Astrocyte (in vitro differentiated cells and primary cell): ENCODE data around the gene IGSF23. TPM values are rescaled to one million over a fixed set of nuclear protein-coding genes. Genes with fewer than 3 reads are reported as not detected.
A peak's percentile ranks its signal among the peaks of the same experiment; 100 is the strongest.

Experiments
- DNase-seq: peaks from one replicate; pipeline ENCODE4 v3.0.0-alpha.2; 2010; ENCODE audit warnings: low read depth
- FAIRE-seq: peaks from 2 replicates; lab custom pipeline; 2011; peaks lifted over from hg19 to GRCh38; lab: Jason Lieb, UNC
- H2AFZ ChIP-seq: 2 replicates; pipeline ENCODE4 v1.6.0; 2012; ENCODE audit warnings: low read depth, low read length, inconsistent platforms
- H3K27ac ChIP-seq: 2 replicates; pipeline ENCODE4 v1.5.1; 2011; ENCODE audit warnings: low read depth, low read length, inconsistent platforms
- H3K27me3 ChIP-seq: 2 replicates; pipeline ENCODE4 v1.6.0; 2011; ENCODE audit warnings: low read length, inconsistent platforms; ENCODE audit not compliant: insufficient read depth
- H3K36me3 ChIP-seq: 2 replicates; pipeline ENCODE4 v1.5.1; 2011; ENCODE audit warnings: low read length, inconsistent platforms; ENCODE audit not compliant: insufficient read depth
- H3K4me1 ChIP-seq: 2 replicates; pipeline ENCODE4 v1.5.1; 2011; ENCODE audit warnings: low read length, inconsistent platforms; ENCODE audit not compliant: insufficient read depth
- H3K4me2 ChIP-seq: 2 replicates; pipeline ENCODE4 v1.6.0; 2012; ENCODE audit warnings: low read length, inconsistent platforms
- H3K4me3 ChIP-seq: 2 replicates; pipeline ENCODE4 v1.5.1; 2011; ENCODE audit warnings: low read depth, mild to moderate bottlenecking, low read length, inconsistent platforms; ENCODE audit not compliant: insufficient read depth
- H3K79me2 ChIP-seq: 2 replicates; pipeline ENCODE4 v1.6.0; 2012; ENCODE audit warnings: mild to moderate bottlenecking, low read length, inconsistent platforms; ENCODE audit not compliant: insufficient read depth
- H3K9ac ChIP-seq: 2 replicates; pipeline ENCODE4 v1.6.0; 2012; ENCODE audit warnings: mild to moderate bottlenecking, low read length, inconsistent platforms
- H3K9me3 ChIP-seq: 2 replicates; pipeline ENCODE4 v1.5.1; 2012; ENCODE audit warnings: low read depth, mild to moderate bottlenecking, low read length, inconsistent platforms; ENCODE audit not compliant: insufficient read depth
- H4K20me1 ChIP-seq: 2 replicates; pipeline ENCODE4 v1.6.0; 2012; ENCODE audit warnings: low read length, inconsistent platforms; ENCODE audit not compliant: insufficient read depth
- H3K27ac Mint-ChIP-seq: one replicate; pipeline ENCODE4 v1.8.0; 2021; ENCODE audit warnings: mild to moderate bottlenecking, mixed read lengths; ENCODE audit not compliant: unreplicated experiment
- H3K27me3 Mint-ChIP-seq: one replicate; pipeline ENCODE4 v1.8.0; 2021; ENCODE audit warnings: low read depth, mixed read lengths; ENCODE audit not compliant: unreplicated experiment
- H3K36me3 Mint-ChIP-seq: one replicate; pipeline ENCODE4 v1.8.0; 2021; ENCODE audit warnings: low read depth, mixed read lengths; ENCODE audit not compliant: unreplicated experiment
- H3K4me1 Mint-ChIP-seq: one replicate; pipeline ENCODE4 v1.8.0; 2021; ENCODE audit warnings: low read depth, mixed read lengths; ENCODE audit not compliant: unreplicated experiment
- H3K4me3 Mint-ChIP-seq: one replicate; pipeline ENCODE4 v1.8.0; 2021; ENCODE audit warnings: mild to moderate bottlenecking, moderate library complexity, mixed read lengths; ENCODE audit not compliant: unreplicated experiment
- H3K9me3 Mint-ChIP-seq: one replicate; pipeline ENCODE4 v1.8.0; 2021; ENCODE audit warnings: mild to moderate bottlenecking, mixed read lengths; ENCODE audit not compliant: unreplicated experiment
- EZH2 ChIP-seq: IDR thresholded peaks from 2 replicates; pipeline ENCODE4 v1.6.1; 2012; ENCODE audit warnings: mild to moderate bottlenecking, low read length, inconsistent platforms; ENCODE audit not compliant: insufficient read depth
- total RNA-seq: library from RNA; stranded (reverse); gene quantifications from 2 replicates; pipeline ENCODE4 v1.2.1, GENCODE V29; 2021
- TF ChIP-seq, protein P1 (sequence below): IDR thresholded peaks from 2 replicates; pipeline ENCODE4 v1.5.1; 2011; ENCODE audit warnings: low read depth, mild to moderate bottlenecking, inconsistent platforms, low read length, moderate library complexity; ENCODE audit not compliant: insufficient read depth

IGSF23 gene
- total RNA-seq, 1 donor from 2014 or later = not detected

DNA sequence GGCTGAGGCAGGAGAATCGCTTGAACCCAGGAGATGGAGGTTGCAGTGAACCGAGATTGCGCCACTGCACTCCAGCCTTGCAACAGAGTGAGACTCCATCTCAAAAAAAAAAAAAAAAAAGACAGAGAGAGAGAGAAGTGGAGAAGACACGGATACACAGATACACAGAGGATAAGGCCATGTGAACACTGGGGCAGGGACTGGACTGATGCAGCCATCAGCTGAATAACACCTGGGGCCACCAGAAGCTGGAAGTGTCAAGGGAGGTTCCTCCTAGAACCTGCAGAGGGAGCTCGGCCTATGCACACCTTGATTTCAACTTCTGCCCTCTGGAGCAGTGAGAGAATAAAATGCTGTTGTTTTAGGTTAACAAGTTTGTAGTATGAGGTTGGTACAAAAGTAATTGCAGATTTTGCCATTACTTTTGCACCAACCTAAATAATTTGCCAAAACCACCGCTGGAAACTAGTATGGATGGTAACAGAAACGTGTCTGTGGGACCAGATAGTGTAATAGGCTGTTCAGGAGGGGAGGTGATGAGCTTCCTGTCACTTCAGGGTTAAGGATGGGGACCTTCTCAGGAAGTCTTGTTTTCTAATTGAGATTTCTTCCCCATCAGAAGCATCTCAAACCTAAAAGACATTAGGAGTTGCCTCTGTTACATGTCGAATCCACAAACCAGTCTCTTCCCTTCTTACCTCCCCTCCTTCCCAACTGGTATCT lies 36.4 kb upstream of the IGSF23 start:
- H3K27me3 ChIP-seq = no peaks in the 10 kb centered on the region
- no peaks in the 10 kb centered on the region for H3K36me3 ChIP-seq
- peaks cover 15% of the 10 kb centered on the region for H3K27me3 Mint-ChIP-seq
- H3K4me3 ChIP-seq = no peak overlapping the region
- H3K27ac Mint-ChIP-seq = no peak overlapping the region
- H3K9me3 ChIP-seq = peaks cover 3% of the 10 kb centered on the region
- H3K4me3 Mint-ChIP-seq = no peak overlapping the region
- no peak overlapping the region for H2AFZ ChIP-seq
- TF ChIP-seq, protein P1, sequence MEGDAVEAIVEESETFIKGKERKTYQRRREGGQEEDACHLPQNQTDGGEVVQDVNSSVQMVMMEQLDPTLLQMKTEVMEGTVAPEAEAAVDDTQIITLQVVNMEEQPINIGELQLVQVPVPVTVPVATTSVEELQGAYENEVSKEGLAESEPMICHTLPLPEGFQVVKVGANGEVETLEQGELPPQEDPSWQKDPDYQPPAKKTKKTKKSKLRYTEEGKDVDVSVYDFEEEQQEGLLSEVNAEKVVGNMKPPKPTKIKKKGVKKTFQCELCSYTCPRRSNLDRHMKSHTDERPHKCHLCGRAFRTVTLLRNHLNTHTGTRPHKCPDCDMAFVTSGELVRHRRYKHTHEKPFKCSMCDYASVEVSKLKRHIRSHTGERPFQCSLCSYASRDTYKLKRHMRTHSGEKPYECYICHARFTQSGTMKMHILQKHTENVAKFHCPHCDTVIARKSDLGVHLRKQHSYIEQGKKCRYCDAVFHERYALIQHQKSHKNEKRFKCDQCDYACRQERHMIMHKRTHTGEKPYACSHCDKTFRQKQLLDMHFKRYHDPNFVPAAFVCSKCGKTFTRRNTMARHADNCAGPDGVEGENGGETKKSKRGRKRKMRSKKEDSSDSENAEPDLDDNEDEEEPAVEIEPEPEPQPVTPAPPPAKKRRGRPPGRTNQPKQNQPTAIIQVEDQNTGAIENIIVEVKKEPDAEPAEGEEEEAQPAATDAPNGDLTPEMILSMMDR = peak; percentile 50
- TF ChIP-seq EZH2 = no peak
- no peak overlapping the region for H3K9ac ChIP-seq
- H3K9me3 Mint-ChIP-seq = no peaks in the 10 kb centered on the region
- H3K79me2 ChIP-seq = no peaks in the 10 kb centered on the region
- H3K4me1 ChIP-seq = no peaks in the 10 kb centered on the region
- H3K4me1 Mint-ChIP-seq = no peaks in the 10 kb centered on the region
- H3K36me3 Mint-ChIP-seq = no peaks in the 10 kb centered on the region
- no peak overlapping the region for H3K27ac ChIP-seq
- H3K4me2 ChIP-seq = no peak overlapping the region
- H4K20me1 ChIP-seq = no peaks in the 10 kb centered on the region
- FAIRE-seq = no peak
- DNase-seq = peak; percentile 16

DNA sequence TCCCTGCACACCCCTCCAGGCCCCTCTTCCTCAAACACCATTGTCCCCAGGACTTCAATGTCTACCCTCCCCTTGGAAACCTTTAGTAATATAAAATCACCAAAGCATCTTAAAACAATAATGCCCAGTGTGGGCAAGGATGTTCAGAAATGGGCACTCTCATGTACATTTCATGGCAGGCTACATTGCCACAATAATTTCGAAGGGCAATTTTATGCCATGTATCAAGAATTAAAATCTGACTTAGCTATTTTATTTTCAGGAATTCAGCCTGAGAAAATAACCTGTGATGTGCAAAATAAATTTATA lies 35.8 kb upstream of the IGSF23 start:
- H3K27me3 ChIP-seq = no peaks in the 10 kb centered on the region
- no peaks in the 10 kb centered on the region for H3K4me1 ChIP-seq
- Mint-ChIP-seq H3K36me3 (no peaks in the 10 kb centered on the region), H3K27ac (no peak overlapping the region), H3K27me3 (peaks cover 17% of the 10 kb centered on the region), H3K4me3 (no peak overlapping the region), H3K9me3 (no peaks in the 10 kb centered on the region), H3K4me1 (no peaks in the 10 kb centered on the region)
- FAIRE-seq = no peak
- no peak overlapping the region for H2AFZ ChIP-seq
- H3K9ac ChIP-seq = no peak overlapping the region
- no peak overlapping the region for H3K4me2 ChIP-seq
- TF ChIP-seq, protein P1 = no peak
- no peak for TF ChIP-seq EZH2
- no peak overlapping the region for H3K4me3 ChIP-seq
- no peak overlapping the region for H3K27ac ChIP-seq
- peaks cover 3% of the 10 kb centered on the region for H3K9me3 ChIP-seq
- DNase-seq = no peak
- H3K36me3 ChIP-seq = no peaks in the 10 kb centered on the region
- no peaks in the 10 kb centered on the region for H4K20me1 ChIP-seq
- H3K79me2 ChIP-seq = no peaks in the 10 kb centered on the region

DNA sequence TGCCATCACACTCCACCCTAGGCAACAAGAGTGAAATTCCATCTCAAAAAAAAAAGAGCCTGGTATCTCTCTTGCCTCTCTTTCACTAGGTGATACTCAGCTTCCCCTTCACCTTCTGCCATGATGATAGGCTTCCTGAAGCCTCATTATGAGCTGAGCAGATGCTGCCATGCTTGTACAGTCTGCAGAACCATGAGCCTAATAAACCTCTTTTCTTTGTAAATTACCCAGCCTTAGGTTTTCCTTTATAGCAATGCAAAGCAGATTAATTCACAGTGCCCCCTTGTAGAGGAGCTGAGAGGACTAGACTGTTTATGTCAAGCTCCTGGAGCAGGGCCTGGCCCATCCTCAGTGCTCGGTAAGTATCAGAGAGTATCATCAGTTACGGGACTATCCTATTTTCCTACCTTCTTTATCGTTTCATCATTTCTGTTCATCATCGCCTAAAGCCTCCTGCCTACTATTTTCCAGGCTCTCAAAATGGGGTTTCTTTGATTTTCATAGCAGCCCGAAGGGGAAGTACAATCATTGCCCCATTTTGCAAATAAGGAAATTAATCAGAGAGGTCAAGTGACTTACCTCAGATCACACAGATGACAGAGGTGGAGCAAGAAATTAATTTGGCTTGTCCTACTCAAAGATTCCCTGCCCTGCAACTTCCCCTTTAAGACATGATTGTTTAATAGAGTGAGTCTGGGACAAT lies 33.5 kb upstream of the IGSF23 start:
- Histone ChIP-seq H3K79me2 (no peaks in the 10 kb centered on the region), H3K4me3 (no peak overlapping the region), H4K20me1 (no peaks in the 10 kb centered on the region), H3K27me3 (no peaks in the 10 kb centered on the region), H3K9ac (no peak overlapping the region), H3K4me2 (no peak overlapping the region), H3K4me1 (no peaks in the 10 kb centered on the region), H2AFZ (no peak overlapping the region), H3K36me3 (no peaks in the 10 kb centered on the region), H3K9me3 (peaks cover 3% of the 10 kb centered on the region), H3K27ac (no peak overlapping the region)
- DNase-seq (no peak), FAIRE-seq (no peak)
- peaks cover 8% of the 10 kb centered on the region for H3K27me3 Mint-ChIP-seq
- H3K4me3 Mint-ChIP-seq = no peak overlapping the region
- no peak overlapping the region for H3K27ac Mint-ChIP-seq
- no peaks in the 10 kb centered on the region for H3K4me1 Mint-ChIP-seq
- no peaks in the 10 kb centered on the region for H3K9me3 Mint-ChIP-seq
- H3K36me3 Mint-ChIP-seq = no peaks in the 10 kb centered on the region
- TF ChIP-seq, protein P1 = no peak
- TF ChIP-seq EZH2 = no peak
